C4-2B (cell line): Measurements from ENCODE around the gene FARP2.
A peak's percentile ranks its signal among the peaks of the same experiment; 100 is the strongest.
"Not testable (repeated sequence)": the region's sequence is repeated elsewhere in the genome, so short reads cannot be mapped to it uniquely, and the experiment has no call there.

Experiments
- H3K27ac ChIP-seq: fragments of 450-650 bp; 2 replicates; pipeline ENCODE4 v1.5.1; 2017
- CTCF ChIP-seq: fragments of 450-650 bp; conservative IDR thresholded peaks from 2 replicates; pipeline ENCODE4 v1.5.1; 2017; ENCODE audit warnings: mild to moderate bottlenecking
- ZFX ChIP-seq: fragments of 450-650 bp; IDR thresholded peaks from 2 replicates; pipeline ENCODE4 v1.6.1; 2017

The FARP2 gene

DNA sequence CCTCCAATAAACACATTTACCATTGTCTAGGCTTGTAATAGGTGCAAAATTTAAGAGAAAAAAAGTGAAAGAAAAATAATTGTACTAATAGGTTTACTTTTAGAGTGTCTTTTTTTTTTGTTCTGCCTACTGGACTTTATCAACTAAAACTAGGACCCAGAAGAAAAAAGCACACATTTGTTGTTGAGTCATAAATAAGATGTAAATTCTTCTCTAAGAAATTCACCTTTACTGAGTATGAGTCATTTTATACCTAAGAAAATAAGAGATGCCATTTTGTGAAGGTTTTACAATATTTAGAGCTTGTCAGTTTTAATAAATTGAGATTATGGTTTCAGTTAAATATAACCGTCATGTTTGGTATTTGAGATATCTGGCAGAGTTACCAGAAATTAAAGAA lies 19.2 kb downstream of the FARP2 start:
- TF ChIP-seq CTCF, result no peak
- no peak for TF ChIP-seq ZFX
- H3K27ac ChIP-seq, result peak overlapping the region; percentile 74

DNA sequence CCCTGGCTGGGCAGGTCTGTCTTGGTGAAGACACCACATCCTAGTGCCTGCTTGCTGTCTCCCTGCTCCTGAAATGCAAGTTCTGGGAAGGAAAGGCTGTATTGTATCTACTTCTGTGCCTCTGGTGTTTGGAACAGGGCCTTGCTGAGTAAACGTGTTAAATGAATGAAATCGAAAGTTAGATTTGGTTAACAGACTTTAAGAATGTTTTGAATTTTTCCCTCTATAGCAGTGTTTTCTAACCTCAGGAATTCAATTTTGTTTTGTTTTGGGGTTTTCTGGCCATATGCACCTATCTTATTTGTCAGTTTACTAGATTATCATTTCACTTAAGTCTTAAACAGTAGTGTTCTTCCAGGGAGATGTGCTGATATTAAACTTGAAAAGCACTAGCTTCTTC lies 20.7 kb downstream of the FARP2 start:
- H3K27ac ChIP-seq, result peak overlapping the region; percentile 19; the same call in 1 of the 2 replicates
- TF ChIP-seq CTCF (no peak), ZFX (no peak)

GRCh38 chr2:241378816-241379215 lies 22.7 kb downstream of the FARP2 start:
- H3K27ac ChIP-seq, result no peak overlapping the region
- TF ChIP-seq CTCF, result no peak
- TF ChIP-seq ZFX, result no peak

DNA sequence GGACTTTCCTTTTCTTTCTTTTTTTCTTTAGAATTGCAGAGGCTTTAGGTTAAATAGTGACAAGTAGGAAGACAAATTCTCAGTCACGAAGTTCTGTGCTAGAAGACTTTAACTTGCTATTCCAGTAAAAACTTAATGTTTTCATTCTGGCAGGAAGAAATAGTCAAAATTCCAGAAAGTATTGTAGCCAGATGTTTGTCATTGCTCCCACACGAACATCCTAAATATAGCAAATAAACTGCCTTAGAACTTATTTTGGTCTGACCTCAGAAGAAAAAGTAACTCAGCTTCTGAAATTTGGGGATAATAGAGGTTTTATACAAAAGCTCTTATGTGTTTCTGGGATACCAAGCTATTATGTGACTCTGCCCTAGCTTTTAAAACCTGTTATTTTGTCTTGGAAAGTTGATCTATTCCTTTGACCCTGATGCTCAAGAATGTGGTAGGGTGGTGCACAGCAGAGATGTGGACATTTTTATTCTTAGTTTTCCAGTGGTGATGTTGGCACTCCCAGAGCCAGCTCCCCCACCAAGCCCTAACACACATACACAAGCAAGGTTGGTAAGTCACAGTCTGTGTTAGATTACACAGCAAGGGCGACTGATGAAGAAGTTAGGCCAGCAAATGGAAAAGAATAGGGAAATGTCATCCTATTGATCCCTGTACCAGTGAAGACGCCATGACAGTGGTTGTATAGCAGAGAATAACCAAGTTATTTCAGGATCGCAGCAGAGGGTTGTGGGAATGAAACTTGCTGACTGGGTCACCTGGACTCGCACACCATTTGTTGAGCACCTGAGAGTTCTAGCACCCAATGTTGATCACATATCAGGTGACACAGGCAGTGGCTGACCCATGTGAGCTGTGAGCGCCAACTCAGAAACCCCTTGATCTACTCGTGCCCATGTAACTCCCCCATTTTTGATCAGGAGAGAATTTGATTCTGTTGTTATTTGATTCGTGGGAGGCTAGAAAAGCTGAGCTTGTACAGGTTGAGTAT lies 23.7 kb downstream of the FARP2 start:
- TF ChIP-seq CTCF (no peak), ZFX (no peak)
- no peak overlapping the region for H3K27ac ChIP-seq

- TF ChIP-seq ZFX (no peak), CTCF (no peak)
Measured at GRCh38 chr2:241381872-241382271, 25.8 kb downstream of the FARP2 start.

GRCh38 chr2:241385450-241385849 lies 29.4 kb downstream of the FARP2 start:
- not testable (repeated sequence) for H3K27ac ChIP-seq

More at GRCh38 chr2:241381872-241382271, 25.8 kb downstream of the FARP2 start:
- H3K27ac ChIP-seq, result no peak overlapping the region

DNA sequence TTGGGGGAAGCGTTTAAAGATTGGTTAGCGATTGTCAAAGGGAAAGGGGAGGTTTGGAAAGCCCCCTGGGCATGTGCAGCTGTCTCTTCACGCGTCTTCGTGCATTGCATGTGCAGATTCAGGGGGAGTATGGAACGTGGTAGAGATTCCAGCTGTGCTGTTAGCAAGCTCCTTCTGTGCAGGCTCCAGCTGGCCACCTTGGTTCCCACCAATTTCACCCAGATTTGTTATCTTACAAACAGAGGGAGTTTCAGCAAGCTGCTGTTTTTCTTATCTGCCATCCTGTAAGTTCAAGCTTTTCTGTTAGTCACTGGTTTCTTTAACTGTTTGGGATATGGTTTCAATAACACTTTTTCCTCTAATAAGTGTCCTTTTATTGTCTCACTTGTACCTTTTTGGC lies 30.4 kb downstream of the FARP2 start:
- TF ChIP-seq CTCF (no peak), ZFX (no peak)
- no peak overlapping the region for H3K27ac ChIP-seq
